22Rv1 (cell line): Measurements from ENCODE around the gene ME3.

Experiments used
- H3K27ac ChIP-seq: fragments of 450-650 bp; 2 replicates; pipeline ENCODE4 v1.5.1; 2017
- ZFX ChIP-seq: fragments of 450-650 bp; IDR thresholded peaks from 2 replicates; pipeline ENCODE4 v1.6.1; 2017; ENCODE audit warnings: antibody characterized with exemption, borderline replicate concordance
- TF ChIP-seq, protein P1 (sequence below): fragments of 450-650 bp; IDR thresholded peaks from 2 replicates; pipeline ENCODE4 v1.5.1; 2017; ENCODE audit warnings: mild to moderate bottlenecking

Gene ME3

DNA sequence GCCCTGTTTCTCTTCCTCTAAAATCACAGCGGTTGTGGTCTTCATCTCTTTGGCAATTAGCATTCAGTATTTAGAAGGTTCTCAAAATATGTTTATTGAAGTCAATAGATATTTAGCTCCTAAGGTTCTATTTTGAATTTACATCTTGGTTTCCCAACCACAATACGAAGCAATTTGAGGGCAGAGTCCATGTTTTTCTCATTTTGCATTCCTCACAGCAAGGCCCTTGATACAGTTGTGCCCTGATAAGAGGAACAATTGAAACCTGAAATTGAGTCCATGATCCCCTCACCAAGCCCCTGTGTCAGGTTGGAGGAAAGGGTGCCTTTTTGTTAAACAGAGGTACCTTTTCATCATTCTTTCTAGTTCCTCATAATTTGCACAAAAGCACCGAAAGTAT lies 166.2 kb downstream of the ME3 start:
- no peak overlapping the region for H3K27ac ChIP-seq
- TF ChIP-seq ZFX = no peak
- TF ChIP-seq, protein P1, sequence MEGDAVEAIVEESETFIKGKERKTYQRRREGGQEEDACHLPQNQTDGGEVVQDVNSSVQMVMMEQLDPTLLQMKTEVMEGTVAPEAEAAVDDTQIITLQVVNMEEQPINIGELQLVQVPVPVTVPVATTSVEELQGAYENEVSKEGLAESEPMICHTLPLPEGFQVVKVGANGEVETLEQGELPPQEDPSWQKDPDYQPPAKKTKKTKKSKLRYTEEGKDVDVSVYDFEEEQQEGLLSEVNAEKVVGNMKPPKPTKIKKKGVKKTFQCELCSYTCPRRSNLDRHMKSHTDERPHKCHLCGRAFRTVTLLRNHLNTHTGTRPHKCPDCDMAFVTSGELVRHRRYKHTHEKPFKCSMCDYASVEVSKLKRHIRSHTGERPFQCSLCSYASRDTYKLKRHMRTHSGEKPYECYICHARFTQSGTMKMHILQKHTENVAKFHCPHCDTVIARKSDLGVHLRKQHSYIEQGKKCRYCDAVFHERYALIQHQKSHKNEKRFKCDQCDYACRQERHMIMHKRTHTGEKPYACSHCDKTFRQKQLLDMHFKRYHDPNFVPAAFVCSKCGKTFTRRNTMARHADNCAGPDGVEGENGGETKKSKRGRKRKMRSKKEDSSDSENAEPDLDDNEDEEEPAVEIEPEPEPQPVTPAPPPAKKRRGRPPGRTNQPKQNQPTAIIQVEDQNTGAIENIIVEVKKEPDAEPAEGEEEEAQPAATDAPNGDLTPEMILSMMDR = no peak

GRCh38 chr11:86503131-86503530 lies 169.3 kb downstream of the ME3 start:
- TF ChIP-seq ZFX = no peak
- TF ChIP-seq, protein P1 = no peak

DNA sequence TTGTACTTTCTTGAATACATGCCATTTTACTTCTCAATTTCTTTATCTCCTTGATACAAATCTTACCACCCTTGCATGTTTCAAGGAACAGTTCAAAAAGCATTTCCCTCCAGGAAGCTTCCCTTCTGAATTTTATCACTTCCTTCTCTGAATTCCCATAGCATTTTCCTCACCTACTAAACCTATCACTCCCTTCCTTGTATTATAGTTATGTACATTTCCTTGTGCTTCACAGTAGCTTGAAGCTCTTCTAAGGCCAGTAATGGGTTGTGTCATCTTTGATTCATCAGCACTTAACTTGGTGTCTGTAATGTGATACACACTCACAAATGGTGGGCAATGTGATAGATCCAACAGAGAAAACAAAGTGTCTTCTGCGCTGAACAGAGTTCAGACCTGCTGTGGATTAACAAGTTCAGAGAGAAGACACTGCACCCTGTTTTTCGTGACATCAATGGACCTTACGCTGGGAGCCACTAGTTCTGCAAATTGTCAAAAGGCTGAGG lies 170.2 kb downstream of the ME3 start:
- TF ChIP-seq, protein P1 = no peak
- no peak for TF ChIP-seq ZFX
- H3K27ac ChIP-seq = no peak overlapping the region

More at GRCh38 chr11:86503131-86503530, 169.3 kb downstream of the ME3 start:
- H3K27ac ChIP-seq = no peak overlapping the region

DNA sequence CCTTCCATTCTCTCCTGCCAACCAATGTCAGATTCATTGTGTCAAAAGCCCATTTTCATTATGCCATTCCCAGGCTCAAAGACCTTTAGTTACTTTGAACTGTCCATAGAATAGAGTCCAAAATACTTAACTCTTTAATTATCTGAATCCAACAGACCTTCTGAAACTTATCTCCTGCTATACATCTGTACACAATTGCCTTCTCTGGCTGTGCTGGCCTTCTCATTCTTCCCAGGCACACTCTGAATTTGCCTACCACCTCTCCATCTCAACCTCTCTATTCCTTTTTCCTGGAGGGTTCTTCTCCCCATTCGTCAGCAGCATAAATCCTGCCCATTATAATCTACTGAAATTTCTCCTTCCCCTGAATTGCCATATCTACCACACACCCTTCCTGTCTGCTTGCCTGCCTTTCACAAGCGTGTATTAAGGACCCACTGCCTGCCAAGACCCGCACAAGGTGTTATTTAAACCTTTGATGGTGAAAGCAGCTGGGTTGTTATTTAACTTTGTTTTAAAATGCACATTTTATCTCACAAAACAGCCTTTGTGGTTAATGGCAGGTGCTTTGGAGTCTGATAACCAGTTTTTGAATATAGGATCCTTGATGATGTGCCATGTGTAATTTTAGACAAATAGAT lies 171.8 kb downstream of the ME3 start:
- H3K27ac ChIP-seq = peak overlapping the region; percentile 75
- TF ChIP-seq, protein P1 = no peak
- TF ChIP-seq ZFX = no peak

GRCh38 chr11:86499723-86500129 lies 172.7 kb downstream of the ME3 start:
- TF ChIP-seq, protein P1 = no peak
- TF ChIP-seq ZFX = no peak
- H3K27ac ChIP-seq = peak overlapping the region; percentile 75

DNA sequence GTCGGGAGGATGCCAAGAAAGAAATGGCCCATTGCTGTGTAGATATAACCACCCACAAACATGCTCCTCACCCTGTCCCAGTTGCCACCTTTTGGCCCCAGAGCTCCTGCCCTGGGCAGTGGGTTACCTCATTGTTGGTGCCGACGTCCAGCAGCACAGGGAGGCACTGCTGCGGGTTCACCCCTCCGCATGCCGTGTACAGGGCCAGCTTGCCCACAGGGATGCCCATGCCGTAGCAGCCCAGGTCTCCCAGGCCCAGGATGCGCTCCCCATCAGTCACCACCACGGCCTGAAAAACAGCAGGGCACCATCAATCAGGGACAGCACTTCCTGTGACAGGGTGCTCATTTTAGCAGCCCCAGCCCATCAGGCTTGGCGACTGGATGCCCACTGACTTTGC lies 174.6 kb downstream of the ME3 start:
- H3K27ac ChIP-seq = no peak overlapping the region
- TF ChIP-seq ZFX = no peak
- TF ChIP-seq, protein P1 = no peak

- H3K27ac ChIP-seq = no peak overlapping the region
- TF ChIP-seq, protein P1 = no peak
- TF ChIP-seq ZFX = no peak
These were observed 175.1 kb downstream of the ME3 start for GRCh38 chr11:86497310-86497709.
